Keratinocyte (primary cell): Measurements from ENCODE around the gene TRAPPC11. TPM values are rescaled to one million over a fixed set of nuclear protein-coding genes. Genes with fewer than 3 reads are reported as not detected.

Experiments used
- DNase-seq: peaks from one replicate; pipeline ENCODE4 v3.0.0-alpha.2; 2011; ENCODE audit warnings: low read depth, missing footprints, low spot score
- FAIRE-seq: peaks from 2 replicates; lab custom pipeline; 2011; peaks lifted over from hg19 to GRCh38; lab: Jason Lieb, UNC
- H2AFZ ChIP-seq: 2 replicates; pipeline ENCODE4 v1.6.0; 2012; ENCODE audit warnings: low read length, control low read depth, inconsistent platforms; ENCODE audit not compliant: control insufficient read depth
- H3K27ac ChIP-seq: 2 replicates; pipeline ENCODE4 v1.5.1; 2011; ENCODE audit warnings: low read length; ENCODE audit not compliant: control insufficient read depth, insufficient read depth
- H3K27me3 ChIP-seq: 3 replicates; pipeline ENCODE4 v1.6.0; 2011; ENCODE audit warnings: low read length; ENCODE audit not compliant: control insufficient read depth, insufficient read depth; ENCODE audit errors: extremely low read depth
- H3K36me3 ChIP-seq, 2 experiments: 2 replicates in 1 of 2; 3 replicates in 1 of 2; pipeline ENCODE4 v1.5.1; 2011; ENCODE audit warnings: low read length in 2 of 2, mild to moderate bottlenecking in 1 of 2; ENCODE audit not compliant: control insufficient read depth in 2 of 2, insufficient read depth in 2 of 2; ENCODE audit errors: extremely low read depth in 1 of 2
- H3K4me1 ChIP-seq: 3 replicates; pipeline ENCODE4 v1.5.1; 2011; ENCODE audit warnings: low read length; ENCODE audit not compliant: control insufficient read depth, insufficient read depth; ENCODE audit errors: extremely low read depth
- H3K4me2 ChIP-seq: 3 replicates; pipeline ENCODE4 v1.6.0; 2011; ENCODE audit warnings: low read depth, low read length; ENCODE audit not compliant: control insufficient read depth, insufficient read depth; ENCODE audit errors: extremely low read depth
- H3K4me3 ChIP-seq, 3 experiments: fragments of 200-600 bp in 1 of 3; sonication (generic) in 1 of 3; 2 replicates in 2 of 3; 3 replicates in 1 of 3; pipeline ENCODE4 v1.5.1; 2011 to 2016; ENCODE audit warnings: low read length in 3 of 3, mild to moderate bottlenecking in 3 of 3, control low read depth in 2 of 3, inconsistent platforms in 1 of 3, low read depth in 1 of 3, mixed read lengths in 1 of 3, mixed run types in 1 of 3, moderate library complexity in 1 of 3; ENCODE audit not compliant: control insufficient read depth in 2 of 3, insufficient read depth in 2 of 3; ENCODE audit errors: extremely low read depth in 1 of 3
- H3K79me2 ChIP-seq: 2 replicates; pipeline ENCODE4 v1.6.0; 2012; ENCODE audit warnings: low read length; ENCODE audit not compliant: control insufficient read depth, insufficient read depth
- H3K9ac ChIP-seq: 3 replicates; pipeline ENCODE4 v1.6.0; 2011; ENCODE audit warnings: low read length; ENCODE audit not compliant: control insufficient read depth, insufficient read depth; ENCODE audit errors: extremely low read depth
- H3K9me1 ChIP-seq: 3 replicates; pipeline ENCODE4 v1.6.0; 2011; ENCODE audit warnings: low read length; ENCODE audit not compliant: control insufficient read depth, insufficient read depth; ENCODE audit errors: extremely low read depth
- H3K9me3 ChIP-seq: 2 replicates; pipeline ENCODE4 v1.5.1; 2012; ENCODE audit warnings: low read depth, low read length; ENCODE audit not compliant: control insufficient read depth
- H4K20me1 ChIP-seq: 3 replicates; pipeline ENCODE4 v1.6.0; 2011; ENCODE audit warnings: low read length; ENCODE audit not compliant: control insufficient read depth, insufficient read depth; ENCODE audit errors: extremely low read depth
- CTCF ChIP-seq, 3 experiments: IDR thresholded peaks in 1 of 3; conservative IDR thresholded peaks in 1 of 3; optimal IDR thresholded peaks in 1 of 3; 2 replicates in 2 of 3; 3 replicates in 1 of 3; pipeline versions ENCODE3 to v1.5.1; 2011; ENCODE audit warnings: low read length in 3 of 3, mild to moderate bottlenecking in 3 of 3, moderate library complexity in 2 of 3, control low read depth in 1 of 3, inconsistent platforms in 1 of 3; ENCODE audit not compliant: insufficient read depth in 2 of 3; ENCODE audit errors: extremely low read depth in 1 of 3
- EZH2 ChIP-seq: IDR thresholded peaks from one replicate; pipeline ENCODE4 v1.6.1; 2012; ENCODE audit warnings: inconsistent platforms, mild to moderate bottlenecking, low read length, moderate library complexity
- dilution Hi-C: fragments of 300-500 bp; cut with MboI; formaldehyde crosslinking; loops from one replicate; pipeline ENCODE4 v1.7.0; 2020; ENCODE audit warnings: low sequenced_read_pairs; ENCODE audit not compliant: extremely low pct_ligation_motif_present
- polyA plus RNA-seq, 5 experiments: library from polyadenylated mRNA; depleted of rRNA in 3 of 5; stranded (reverse) in 3 of 5; stranded (forward) in 1 of 5; unstranded in 1 of 5; fragments of >200 nt; gene quantifications; 1 replicate in 1 of 5; 2 replicates in 3 of 5; 3 replicates in 1 of 5; pipeline versions ENCODE4 v1.2.1 to v1.2.3, GENCODE V29; 2011 to 2012; ENCODE audit warnings: missing spikeins in 2 of 5, low read depth in 1 of 5, low replicate concordance in 1 of 5

The TRAPPC11 gene
- polyA plus RNA-seq, 1 donor (not counting 4 experiments of a cell fraction or from before 2014, with no cell fraction given): 42.5 TPM

GRCh38 chr4:183618681-183619080, 40.4 kb upstream of the TRAPPC11 start:
- no peak overlapping the region for H2AFZ ChIP-seq

GRCh38 chr4:183620421-183620820, 38.7 kb upstream of the TRAPPC11 start:
- no peak for FAIRE-seq
- no peak overlapping the region for H3K27ac ChIP-seq
- H3K79me2 ChIP-seq: no peaks in the 10 kb centered on the region
- H3K9ac ChIP-seq: no peak overlapping the region
- no peaks in the 10 kb centered on the region for H3K9me1 ChIP-seq
- TF ChIP-seq CTCF (optimal IDR thresholded peaks at IDR 0.05 in 1 of 3, IDR thresholded peaks at IDR 0.05 in 1 of 3, conservative IDR thresholded peaks at IDR 0.05 in 1 of 3; ENCODE audit: extremely low read depth in 1 of 3, insufficient read depth in 2 of 3, low read length in 3 of 3): no peak
- no peak for TF ChIP-seq EZH2
- H3K4me2 ChIP-seq: no peak overlapping the region
- H3K4me3 ChIP-seq: no peak overlapping the region
- H4K20me1 ChIP-seq: no peaks in the 10 kb centered on the region
- no peaks in the 10 kb centered on the region for H3K9me3 ChIP-seq
- dilution Hi-C loops: no loop called here
- no peaks in the 10 kb centered on the region for H3K36me3 ChIP-seq
- no peak for DNase-seq
- peaks cover 8% of the 10 kb centered on the region for H3K4me1 ChIP-seq
- H3K27me3 ChIP-seq: no peaks in the 10 kb centered on the region
- H2AFZ ChIP-seq: no peak overlapping the region

More at GRCh38 chr4:183618681-183619080, 40.4 kb upstream of the TRAPPC11 start:
- H3K4me2 ChIP-seq: no peak overlapping the region
- H3K9ac ChIP-seq: no peak overlapping the region
- FAIRE-seq (no peak), DNase-seq (no peak)
- no peaks in the 10 kb centered on the region for H3K4me1 ChIP-seq
- no peaks in the 10 kb centered on the region for H3K79me2 ChIP-seq
- no peaks in the 10 kb centered on the region for H3K36me3 ChIP-seq
- no peaks in the 10 kb centered on the region for H3K27me3 ChIP-seq
- no peaks in the 10 kb centered on the region for H3K9me3 ChIP-seq
- dilution Hi-C loops: no loop called here
- no peaks in the 10 kb centered on the region for H3K9me1 ChIP-seq
- H4K20me1 ChIP-seq: no peaks in the 10 kb centered on the region
- no peak overlapping the region for H3K4me3 ChIP-seq
- TF ChIP-seq EZH2 (no peak), CTCF (optimal IDR thresholded peaks at IDR 0.05 in 1 of 3, IDR thresholded peaks at IDR 0.05 in 1 of 3, conservative IDR thresholded peaks at IDR 0.05 in 1 of 3; ENCODE audit: extremely low read depth in 1 of 3, insufficient read depth in 2 of 3, low read length in 3 of 3) (no peak)
- H3K27ac ChIP-seq: no peak overlapping the region
